Osteoblast (primary cell): ENCODE results near the gene HSPBP1. TPM values are rescaled to one million over a fixed set of nuclear protein-coding genes. Genes with fewer than 3 reads are reported as not detected.

ENCODE experiments used
- DNase-seq: peaks from one replicate; pipeline ENCODE4 v3.0.0; 2011; ENCODE audit warnings: low spot score, mixed read lengths; ENCODE audit not compliant: insufficient read length; ENCODE audit errors: missing footprints
- H2AFZ ChIP-seq: 2 replicates; pipeline ENCODE4 v1.6.0; 2011; ENCODE audit warnings: mild to moderate bottlenecking, low read length
- H3K27ac ChIP-seq: 2 replicates; pipeline ENCODE4 v1.5.1; 2011; ENCODE audit warnings: mild to moderate bottlenecking, low read depth, low read length, moderate library complexity
- H3K27me3 ChIP-seq: 2 replicates; pipeline ENCODE4 v1.6.0; 2012; ENCODE audit warnings: mild to moderate bottlenecking, control low read depth, inconsistent platforms, low read length, moderate library complexity; ENCODE audit not compliant: insufficient read depth
- H3K36me3 ChIP-seq: 2 replicates; pipeline ENCODE4 v1.5.1; 2011; ENCODE audit warnings: mild to moderate bottlenecking, low read length, control low read depth, moderate library complexity; ENCODE audit not compliant: insufficient read depth
- H3K4me1 ChIP-seq: 2 replicates; pipeline ENCODE4 v1.5.1; 2011; ENCODE audit warnings: mild to moderate bottlenecking, low read length, control low read depth, moderate library complexity; ENCODE audit not compliant: insufficient read depth
- H3K4me2 ChIP-seq: 2 replicates; pipeline ENCODE4 v1.6.0; 2011; ENCODE audit warnings: mild to moderate bottlenecking, low read length; ENCODE audit not compliant: insufficient read depth
- H3K4me3 ChIP-seq: fragments of 200-600 bp; sonication (generic); 3 replicates; pipeline ENCODE4 v1.5.1; 2012; ENCODE audit warnings: mild to moderate bottlenecking, low read length, inconsistent platforms; ENCODE audit not compliant: insufficient read depth
- H3K79me2 ChIP-seq: 2 replicates; pipeline ENCODE4 v1.6.0; 2012; ENCODE audit warnings: mild to moderate bottlenecking, low read length, control low read depth, inconsistent platforms; ENCODE audit not compliant: insufficient read depth
- H3K9me3 ChIP-seq: 2 replicates; pipeline ENCODE4 v1.5.1; 2011; ENCODE audit warnings: low read depth, low read length, control low read depth
- H4K20me1 ChIP-seq: 2 replicates; pipeline ENCODE4 v1.6.0; 2012; ENCODE audit warnings: mild to moderate bottlenecking, low read length, control low read depth; ENCODE audit not compliant: insufficient read depth
- CTCF ChIP-seq: IDR thresholded peaks from 2 replicates; pipeline ENCODE4 v1.5.1; 2011; ENCODE audit warnings: mild to moderate bottlenecking, low read depth, low read length, moderate library complexity; ENCODE audit errors: extremely low read depth
- total RNA-seq: library from RNA; depleted of rRNA; stranded (reverse); fragments of >200 nt; gene quantifications from 2 replicates; pipeline ENCODE4 v1.2.3, GENCODE V29; 2012

Gene HSPBP1
- total RNA-seq, 1 donor: 26.4 TPM

- DNase-seq: peak; percentile 73
- Histone ChIP-seq H3K27ac (no peak overlapping the region), H2AFZ (no peak overlapping the region), H3K4me2 (no peak overlapping the region), H4K20me1 (no peaks in the 10 kb centered on the region), H3K36me3 (peaks cover 9% of the 10 kb centered on the region), H3K4me1 (no peaks in the 10 kb centered on the region), H3K79me2 (no peaks in the 10 kb centered on the region), H3K4me3 (no peak overlapping the region), H3K27me3 (no peaks in the 10 kb centered on the region), H3K9me3 (no peaks in the 10 kb centered on the region)
- no peak for TF ChIP-seq CTCF
Observed at GRCh38 chr19:55311797-55312196, 31.9 kb upstream of the HSPBP1 start.

GRCh38 chr19:55311397-55311796, 31.5 kb upstream of the HSPBP1 start:
- no peak overlapping the region for H2AFZ ChIP-seq
- no peaks in the 10 kb centered on the region for H3K79me2 ChIP-seq
- no peaks in the 10 kb centered on the region for H3K4me1 ChIP-seq
- no peaks in the 10 kb centered on the region for H3K9me3 ChIP-seq
- H3K4me2 ChIP-seq: no peak overlapping the region
- H3K27ac ChIP-seq: no peak overlapping the region
- no peaks in the 10 kb centered on the region for H3K27me3 ChIP-seq
- H4K20me1 ChIP-seq: no peaks in the 10 kb centered on the region
- no peak for TF ChIP-seq CTCF
- no peak overlapping the region for H3K4me3 ChIP-seq
- peak; percentile 62 for DNase-seq
- peaks cover 13% of the 10 kb centered on the region for H3K36me3 ChIP-seq

- peak; percentile 80 for DNase-seq
- Histone ChIP-seq H3K27me3 (no peaks in the 10 kb centered on the region), H3K9me3 (no peaks in the 10 kb centered on the region), H3K4me3 (no peak overlapping the region), H3K4me1 (no peaks in the 10 kb centered on the region), H2AFZ (no peak overlapping the region), H3K79me2 (no peaks in the 10 kb centered on the region), H4K20me1 (no peaks in the 10 kb centered on the region), H3K27ac (no peak overlapping the region), H3K4me2 (no peak overlapping the region), H3K36me3 (peaks cover 22% of the 10 kb centered on the region)
- no peak for TF ChIP-seq CTCF
Observed at GRCh38 chr19:55310498-55310897, 30.6 kb upstream of the HSPBP1 start.

- Histone ChIP-seq H4K20me1 (no peaks in the 10 kb centered on the region), H3K4me2 (no peak overlapping the region), H3K4me3 (no peak overlapping the region), H3K36me3 (peaks cover 25% of the 10 kb centered on the region), H3K4me1 (no peaks in the 10 kb centered on the region), H3K9me3 (no peaks in the 10 kb centered on the region), H3K27me3 (no peaks in the 10 kb centered on the region), H2AFZ (no peak overlapping the region), H3K79me2 (no peaks in the 10 kb centered on the region), H3K27ac (no peak overlapping the region)
- TF ChIP-seq CTCF: no peak
- DNase-seq: no peak
Observed at GRCh38 chr19:55309448-55309847, 29.5 kb upstream of the HSPBP1 start.
